Measurements from ENCODE around the gene POLR2I. TPM values are rescaled to one million over a fixed set of nuclear protein-coding genes. Genes with fewer than 3 reads are reported as not detected.
A peak's percentile ranks its signal among the peaks of the same experiment; 100 is the strongest.

POLR2I gene
- total RNA-seq, 4 donors from 2014 or later: 64.8 to 152 (median 85.7) TPM

- H3K27ac ChIP-seq (replicated peaks in 1 of 4): peak overlapping the region; percentile 92 to 98 (median 96)
- no peaks in the 10 kb centered on the region for H3K27me3 ChIP-seq
- H3K9me3 ChIP-seq: no peaks in the 10 kb centered on the region
- WGBS: 72% methylated on average over 13 of the region's 13 CpGs
- no peak overlapping the region for H3K4me3 ChIP-seq
- TF ChIP-seq POLR2AphosphoS5 (IDR thresholded peaks at IDR 0.05) (no peak), POLR2A (IDR thresholded peaks at IDR 0.05; ENCODE audit: low read depth) (no peak), CTCF (IDR thresholded peaks at IDR 0.05) (no peak), EP300 (IDR thresholded peaks at IDR 0.05) (no peak)
- peaks cover 31 to 53% (median 36%) of the 10 kb centered on the region in 4 donors for H3K4me1 ChIP-seq
- DNase-seq (ENCODE audit: extremely low spot score): no peak
- peaks cover 39 to 64% (median 61%) of the 10 kb centered on the region in 4 donors for H3K36me3 ChIP-seq
- intact Hi-C loops (cut with DNase I): no loop called here
Measured at GRCh38 chr19:36149673-36150406, 35.2 kb upstream of the POLR2I start.

- no peak overlapping the region for H3K27ac ChIP-seq (replicated peaks in 1 of 4)
- intact Hi-C loops (cut with DNase I): no loop called here
- no peak for DNase-seq (ENCODE audit: extremely low spot score)
- H3K4me3 ChIP-seq: no peak overlapping the region
- no peaks in the 10 kb centered on the region for H3K9me3 ChIP-seq
- H3K27me3 ChIP-seq: no peaks in the 10 kb centered on the region
- H3K4me1 ChIP-seq: peaks cover 12 to 30% (median 17%) of the 10 kb centered on the region in 4 donors
- TF ChIP-seq POLR2A (IDR thresholded peaks at IDR 0.05; ENCODE audit: low read depth) (no peak), CTCF (IDR thresholded peaks at IDR 0.05) (no peak), EP300 (IDR thresholded peaks at IDR 0.05) (no peak), POLR2AphosphoS5 (IDR thresholded peaks at IDR 0.05) (no peak)
- peaks cover 49 to 80% (median 76%) of the 10 kb centered on the region in 4 donors for H3K36me3 ChIP-seq
- WGBS: 96% methylated on average over 6 of the region's 6 CpGs
Measured at GRCh38 chr19:36144624-36145023, 29.9 kb upstream of the POLR2I start.

GRCh38 chr19:36142496-36142895, 27.8 kb upstream of the POLR2I start:
- intact Hi-C loops (cut with DNase I): no loop called here
- no peak for TF ChIP-seq POLR2A (IDR thresholded peaks at IDR 0.05; ENCODE audit: low read depth)
- no peak for TF ChIP-seq EP300 (IDR thresholded peaks at IDR 0.05)
- no peak for TF ChIP-seq POLR2AphosphoS5 (IDR thresholded peaks at IDR 0.05)
- no peak for DNase-seq (ENCODE audit: extremely low spot score)
- Histone ChIP-seq H3K36me3 (peaks cover 33 to 58% (median 55%) of the 10 kb centered on the region in 4 donors), H3K9me3 (no peaks in the 10 kb centered on the region), H3K27me3 (no peaks in the 10 kb centered on the region), H3K4me3 (no peak overlapping the region), H3K27ac (replicated peaks in 1 of 4) (peak overlapping the region in 2 of 4 donors; percentile 92 to 96), H3K4me1 (peaks cover 14 to 34% (median 26%) of the 10 kb centered on the region in 4 donors)
- 74% methylated on average over 8 of the region's 9 CpGs for WGBS

GRCh38 chr19:36142046-36142445, 27.4 kb upstream of the POLR2I start:
- no peak for TF ChIP-seq POLR2AphosphoS5 (IDR thresholded peaks at IDR 0.05)
- no peak for TF ChIP-seq POLR2A (IDR thresholded peaks at IDR 0.05; ENCODE audit: low read depth)
- TF ChIP-seq EP300 (IDR thresholded peaks at IDR 0.05): no peak
- TF ChIP-seq CTCF (IDR thresholded peaks at IDR 0.05): no peak
- H3K9me3 ChIP-seq: no peaks in the 10 kb centered on the region
- H3K27me3 ChIP-seq: no peaks in the 10 kb centered on the region
- intact Hi-C loops (cut with DNase I): no loop called here
- H3K27ac ChIP-seq (replicated peaks in 1 of 4): peak overlapping the region; percentile 92 to 100 (median 96)
- H3K4me3 ChIP-seq: no peak overlapping the region
- peaks cover 29 to 54% (median 50%) of the 10 kb centered on the region in 4 donors for H3K36me3 ChIP-seq
- no peak for DNase-seq (ENCODE audit: extremely low spot score)
- peaks cover 14 to 39% (median 31%) of the 10 kb centered on the region in 4 donors for H3K4me1 ChIP-seq
- WGBS: 91% methylated on average over 14 of the region's 14 CpGs

DNA sequence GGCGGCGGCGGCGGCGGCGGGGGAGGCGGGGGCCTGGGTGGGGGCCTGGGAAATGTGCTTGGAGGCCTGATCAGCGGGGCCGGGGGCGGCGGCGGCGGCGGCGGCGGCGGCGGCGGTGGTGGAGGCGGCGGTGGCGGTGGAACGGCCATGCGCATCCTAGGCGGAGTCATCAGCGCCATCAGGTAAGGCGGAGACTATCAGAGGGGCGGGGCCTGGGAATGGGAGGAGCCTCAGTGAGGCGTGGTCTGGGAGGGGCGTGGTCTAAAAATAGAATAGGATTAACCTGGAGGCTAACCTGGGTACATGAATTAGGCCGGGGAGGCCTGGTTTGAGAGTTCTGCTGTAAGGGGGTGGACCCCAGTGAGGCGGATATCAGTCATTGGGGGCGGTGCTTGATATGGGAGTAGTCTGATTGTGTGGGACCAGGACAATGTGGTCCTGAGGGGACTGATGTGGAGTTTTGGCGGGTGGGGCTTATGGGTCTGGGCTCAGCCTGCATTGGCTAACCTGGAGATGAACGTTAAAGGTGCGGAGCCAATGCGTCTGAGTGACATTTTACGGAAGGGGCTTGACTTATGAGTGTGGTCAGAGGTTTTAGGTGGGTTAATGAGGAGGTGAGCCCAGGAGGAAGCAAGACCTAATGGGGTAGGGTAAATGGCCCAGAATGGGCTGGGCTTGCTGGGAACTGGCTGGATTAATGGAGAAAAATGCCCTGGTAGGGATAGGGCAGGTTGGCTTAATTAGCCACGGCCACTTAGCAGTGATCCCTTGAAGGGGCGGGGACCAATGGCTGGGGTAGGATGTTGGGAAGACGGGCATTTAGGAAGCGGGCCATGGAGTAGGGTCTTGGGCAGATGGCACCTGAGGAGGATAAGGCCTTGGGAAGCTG, 26.6 kb upstream of the POLR2I start:
- peak; percentile 96 for DNase-seq (ENCODE audit: extremely low spot score)
- peak overlapping the region; percentile 74 to 97 (median 76) for H3K4me3 ChIP-seq
- H3K9me3 ChIP-seq: no peaks in the 10 kb centered on the region
- H3K36me3 ChIP-seq: peaks cover 22 to 46% (median 43%) of the 10 kb centered on the region in 4 donors
- intact Hi-C loops (cut with DNase I): no loop called here
- TF ChIP-seq POLR2A (IDR thresholded peaks at IDR 0.05; ENCODE audit: low read depth) (no peak), EP300 (IDR thresholded peaks at IDR 0.05) (no peak), CTCF (IDR thresholded peaks at IDR 0.05) (no peak), POLR2AphosphoS5 (IDR thresholded peaks at IDR 0.05) (peak; percentile 89 to 90)
- 37% methylated on average over 21 of the region's 42 CpGs for WGBS
- peaks cover 21 to 47% (median 38%) of the 10 kb centered on the region in 4 donors for H3K4me1 ChIP-seq
- H3K27me3 ChIP-seq: no peaks in the 10 kb centered on the region
- peak overlapping the region; percentile 92 to 100 (median 96) for H3K27ac ChIP-seq (replicated peaks in 1 of 4)
